ENCODE results near the gene ECI1.

ECI1 gene

GRCh38 chr16:2194166-2194834, 57.1 kb downstream of the ECI1 start:
- peak; percentile 59 for DNase-seq

GRCh38 chr16:2191446-2191706, 60.0 kb downstream of the ECI1 start:
- DNase-seq: no peak

GRCh38 chr16:2190659-2191445, 60.5 kb downstream of the ECI1 start:
- peak; percentile 36 for DNase-seq

- DNase-seq: no peak
These were observed 61.3 kb downstream of the ECI1 start for GRCh38 chr16:2190002-2190658.
